HG02943 (cell line): ENCODE measurements around the gene ZNF839.
"Not testable (repeated sequence)": the region's sequence is repeated elsewhere in the genome, so short reads cannot be mapped to it uniquely, and the experiment has no call there.

Source experiments
- ATAC-seq: cut with Tn5 transposase; IDR thresholded peaks from one replicate; pipeline ENCODE4 v1.9.1; 2021; ENCODE audit warnings: mild to moderate bottlenecking, low read depth, moderate library complexity; ENCODE audit not compliant: unreplicated experiment

The ZNF839 gene

GRCh38 chr14:102304611-102305506, 14.7 kb upstream of the ZNF839 start, which contains the start of gene MOK:
TSS of gene MOK (minus strand) at chr14:102305164. CDS start at chr14:102304968, 196 bp downstream.
- ATAC-seq, result peak; percentile 93

GRCh38 chr14:102314242-102315011, 5.1 kb upstream of the ZNF839 start:
- peak; percentile 51 for ATAC-seq

- ATAC-seq, result no peak
Observed at GRCh38 chr14:102315121-102315520, 4.4 kb upstream of the ZNF839 start.

- no peak for ATAC-seq
Observed at GRCh38 chr14:102316338-102316742, 3.2 kb upstream of the ZNF839 start.

GRCh38 chr14:102316743-102317563, 2.6 kb upstream of the ZNF839 start:
- ATAC-seq, result peak; percentile 51

GRCh38 chr14:102317564-102318248, 1.8 kb upstream of the ZNF839 start:
- no peak for ATAC-seq

GRCh38 chr14:102318781-102319276, 717 bp upstream of the ZNF839 start:
- ATAC-seq, result no peak

GRCh38 chr14:102320033-102320660, 601 bp downstream of the ZNF839 start:
- peak; percentile 15 for ATAC-seq

- ATAC-seq, result no peak
Observed at GRCh38 chr14:102320671-102321455, 1.3 kb downstream of the ZNF839 start.

- no peak for ATAC-seq
Observed at GRCh38 chr14:102321456-102322422, 2.2 kb downstream of the ZNF839 start.

- ATAC-seq, result no peak
Observed at GRCh38 chr14:102323102-102323501, 3.6 kb downstream of the ZNF839 start.

- no peak for ATAC-seq
Observed at GRCh38 chr14:102325791-102326345, 6.3 kb downstream of the ZNF839 start.

GRCh38 chr14:102326583-102326982, 7.0 kb downstream of the ZNF839 start:
- no peak for ATAC-seq

GRCh38 chr14:102329381-102329780, 9.8 kb downstream of the ZNF839 start:
- not testable (repeated sequence) for ATAC-seq

- no peak for ATAC-seq
Observed at GRCh38 chr14:102330806-102331205, 11.3 kb downstream of the ZNF839 start.

GRCh38 chr14:102333390-102333789, 13.8 kb downstream of the ZNF839 start:
- no peak for ATAC-seq
